Muscle layer of duodenum (tissue), 2 donors: Measurements from ENCODE around the gene KCNIP1.
"Not testable (repeated sequence)": the region's sequence is repeated elsewhere in the genome, so short reads cannot be mapped to it uniquely, and the experiment has no call there.

ENCODE experiments used
- H3K27ac ChIP-seq: one replicate; pipeline ENCODE4 v1.7.0; 2013; ENCODE audit warnings: mild to moderate bottlenecking, low read length
- H3K27me3 ChIP-seq: one replicate; pipeline ENCODE4 v1.7.0; 2013; ENCODE audit warnings: low read depth, mild to moderate bottlenecking, control low read depth, low read length
- H3K36me3 ChIP-seq, 2 donors: one replicate each; pipeline ENCODE4 v1.7.0; 2013; ENCODE audit warnings: low read length in 2 of 2, control low read depth in 1 of 2, mild to moderate bottlenecking in 1 of 2; ENCODE audit not compliant: insufficient read depth in 2 of 2, control insufficient read depth in 1 of 2
- H3K4me1 ChIP-seq, 2 donors: one replicate each; pipeline ENCODE4 v1.7.0; 2013; ENCODE audit warnings: low read length in 2 of 2, mild to moderate bottlenecking in 2 of 2, control low read depth in 1 of 2, moderate library complexity in 1 of 2; ENCODE audit not compliant: insufficient read depth in 2 of 2, control insufficient read depth in 1 of 2
- H3K4me3 ChIP-seq, 2 donors: one replicate each; pipeline ENCODE4 v1.7.0; 2013; ENCODE audit warnings: low read length in 2 of 2, low read depth in 1 of 2, mild to moderate bottlenecking in 1 of 2
- H3K9me3 ChIP-seq, 2 donors: one replicate each; pipeline ENCODE4 v1.7.0; 2013; ENCODE audit warnings: low read length in 2 of 2, control low read depth in 1 of 2, mild to moderate bottlenecking in 1 of 2; ENCODE audit not compliant: control insufficient read depth in 1 of 2
- donor health status: healthy.

Gene KCNIP1

GRCh38 chr5:170750791-170751190, 247.0 kb downstream of the KCNIP1 start:
- H3K27ac ChIP-seq: peak overlapping the region; percentile 1
- no peaks in the 10 kb centered on the region for H3K27me3 ChIP-seq
- no peaks in the 10 kb centered on the region for H3K36me3 ChIP-seq
- H3K4me1 ChIP-seq: peaks cover 0 to under 1% of the 10 kb centered on the region in 2 donors
- no peak overlapping the region for H3K4me3 ChIP-seq
- no peaks in the 10 kb centered on the region for H3K9me3 ChIP-seq

GRCh38 chr5:170751631-170752030, 247.8 kb downstream of the KCNIP1 start:
- Histone ChIP-seq H3K36me3 (no peaks in the 10 kb centered on the region), H3K4me1 (peaks cover 0 to 3% of the 10 kb centered on the region in 2 donors), H3K27ac (no peak overlapping the region), H3K4me3 (no peak overlapping the region), H3K9me3 (no peaks in the 10 kb centered on the region), H3K27me3 (no peaks in the 10 kb centered on the region)

- no peak overlapping the region for H3K27ac ChIP-seq
- peaks cover 4 to 12% of the 10 kb centered on the region in 2 donors for H3K4me1 ChIP-seq
- no peak overlapping the region for H3K4me3 ChIP-seq
- no peaks in the 10 kb centered on the region for H3K36me3 ChIP-seq
- no peaks in the 10 kb centered on the region for H3K27me3 ChIP-seq
- no peaks in the 10 kb centered on the region for H3K9me3 ChIP-seq
Observed at GRCh38 chr5:170752257-170753215, 248.7 kb downstream of the KCNIP1 start.

GRCh38 chr5:170753311-170753710, 249.5 kb downstream of the KCNIP1 start:
- Histone ChIP-seq H3K27ac (no peak overlapping the region), H3K9me3 (no peaks in the 10 kb centered on the region), H3K36me3 (no peaks in the 10 kb centered on the region), H3K4me1 (peaks cover 4 to 16% of the 10 kb centered on the region in 2 donors), H3K27me3 (no peaks in the 10 kb centered on the region), H3K4me3 (no peak overlapping the region)

- not testable (repeated sequence) for H3K4me3 ChIP-seq, H3K36me3 ChIP-seq, H3K9me3 ChIP-seq, H3K27ac ChIP-seq, H3K27me3 ChIP-seq
- peaks cover 4 to 19% of the 10 kb centered on the region in 2 donors for H3K4me1 ChIP-seq
Observed at GRCh38 chr5:170754508-170754907, 250.7 kb downstream of the KCNIP1 start.

- Histone ChIP-seq H3K36me3 (no peaks in the 10 kb centered on the region), H3K27me3 (no peaks in the 10 kb centered on the region), H3K27ac (peak overlapping the region; percentile 89), H3K4me3 (no peak overlapping the region), H3K9me3 (no peaks in the 10 kb centered on the region), H3K4me1 (peaks cover 4 to 19% of the 10 kb centered on the region in 2 donors)
Observed at GRCh38 chr5:170755679-170756456, 252.0 kb downstream of the KCNIP1 start.

- Histone ChIP-seq H3K9me3 (no peaks in the 10 kb centered on the region), H3K27ac (peak overlapping the region; percentile 89), H3K4me3 (no peak overlapping the region), H3K4me1 (peaks cover 4 to 19% of the 10 kb centered on the region in 2 donors), H3K36me3 (no peaks in the 10 kb centered on the region), H3K27me3 (no peaks in the 10 kb centered on the region)
Observed at GRCh38 chr5:170756691-170757090, 252.9 kb downstream of the KCNIP1 start.

- Histone ChIP-seq H3K4me3 (no peak overlapping the region), H3K36me3 (no peaks in the 10 kb centered on the region), H3K27ac (peak overlapping the region; percentile 89), H3K9me3 (no peaks in the 10 kb centered on the region), H3K4me1 (peaks cover 4 to 19% of the 10 kb centered on the region in 2 donors), H3K27me3 (no peaks in the 10 kb centered on the region)
Observed at GRCh38 chr5:170757182-170757601, 253.4 kb downstream of the KCNIP1 start.

- H3K4me3 ChIP-seq: no peak overlapping the region
- peaks cover 4 to 19% of the 10 kb centered on the region in 2 donors for H3K4me1 ChIP-seq
- H3K9me3 ChIP-seq: no peaks in the 10 kb centered on the region
- H3K36me3 ChIP-seq: no peaks in the 10 kb centered on the region
- peak overlapping the region; percentile 89 for H3K27ac ChIP-seq
- no peaks in the 10 kb centered on the region for H3K27me3 ChIP-seq
Observed at GRCh38 chr5:170757669-170758068, 253.8 kb downstream of the KCNIP1 start.

GRCh38 chr5:170758481-170758880, 254.7 kb downstream of the KCNIP1 start:
- Histone ChIP-seq H3K36me3 (no peaks in the 10 kb centered on the region), H3K27me3 (no peaks in the 10 kb centered on the region), H3K27ac (peak overlapping the region; percentile 89), H3K9me3 (no peaks in the 10 kb centered on the region), H3K4me1 (peaks cover 4 to 19% of the 10 kb centered on the region in 2 donors), H3K4me3 (no peak overlapping the region)

- Histone ChIP-seq H3K4me1 (peaks cover 4 to 19% of the 10 kb centered on the region in 2 donors), H3K9me3 (no peaks in the 10 kb centered on the region), H3K27me3 (no peaks in the 10 kb centered on the region), H3K4me3 (no peak overlapping the region), H3K27ac (no peak overlapping the region), H3K36me3 (no peaks in the 10 kb centered on the region)
Observed at GRCh38 chr5:170760113-170760512, 256.3 kb downstream of the KCNIP1 start.
